Uterus (tissue), 4 donors: Measurements from ENCODE around the gene HDHD3. TPM values are rescaled to one million over a fixed set of nuclear protein-coding genes. Genes with fewer than 3 reads are reported as not detected.
A peak's percentile ranks its signal among the peaks of the same experiment; 100 is the strongest.
"Not testable (repeated sequence)": the region's sequence is repeated elsewhere in the genome, so short reads cannot be mapped to it uniquely, and the experiment has no call there.

ENCODE experiments used
- DNase-seq, 2 donors: peaks; one replicate each; pipeline ENCODE4 v3.0.0-alpha.2; 2019 to 2020
- H3K27ac ChIP-seq, 2 donors: fragments of 200-600 bp; sonication (generic); 1 replicate in 1 of 2; 2 replicates in 1 of 2; pipeline ENCODE4 v1.5.1; 2016 to 2018
- H3K27me3 ChIP-seq, 2 donors: fragments of 200-600 bp; sonication (generic); one replicate each; pipeline ENCODE4 v1.5.1; 2018 to 2019; ENCODE audit warnings: control low read depth in 1 of 2
- H3K36me3 ChIP-seq, 2 donors: fragments of 200-600 bp; sonication (generic); one replicate each; pipeline ENCODE4 v1.5.1; 2019; ENCODE audit warnings: control low read depth in 1 of 2
- H3K4me1 ChIP-seq, 2 donors: fragments of 200-600 bp; sonication (generic); one replicate each; pipeline ENCODE4 v1.5.1; 2018 to 2019; ENCODE audit warnings: control low read depth in 1 of 2
- H3K4me3 ChIP-seq, 2 donors: fragments of 200-600 bp; sonication (generic); 1 replicate in 1 of 2; 2 replicates in 1 of 2; pipeline ENCODE4 v1.5.1; 2018 to 2019; ENCODE audit warnings: mild to moderate bottlenecking in 1 of 2
- H3K9me3 ChIP-seq, 2 donors: fragments of 200-600 bp; sonication (generic); one replicate each; pipeline ENCODE4 v1.5.1; 2019; ENCODE audit warnings: control low read depth in 1 of 2
- CTCF ChIP-seq, 4 experiments: fragments of 200-600 bp in 2 of 4; fragments of 450-650 bp in 2 of 4; sonication (generic) in 2 of 4; IDR thresholded peaks; one replicate each; pipeline ENCODE4 v1.5.1; 2016 to 2019; ENCODE audit warnings: antibody characterized with exemption in 4 of 4, mild to moderate bottlenecking in 2 of 4, moderate library complexity in 1 of 4
- POLR2A ChIP-seq, 2 donors: fragments of 450-650 bp; IDR thresholded peaks; one replicate each; pipeline ENCODE4 v1.6.1; 2016; ENCODE audit warnings: antibody characterized with exemption in 2 of 2, mild to moderate bottlenecking in 1 of 2, moderate library complexity in 1 of 2
- intact Hi-C: fragments of 100-400 bp; cut with DNase I; formaldehyde crosslinking; loops from one replicate; pipeline ENCODE4 v1.15.1; 2023; ENCODE audit warnings: low total_unique reads
- total RNA-seq, 4 donors: library from RNA; depleted of rRNA in 3 of 4; stranded (reverse); fragments of >200 nt in 3 of 4; gene quantifications; one replicate each; pipeline versions ENCODE4 v1.1.0 to v1.2.4, GENCODE V29; 2014 to 2023
- donor health status: DM: yes; HTN: yes; CAD: no.

Gene HDHD3
- total RNA-seq, 4 donors from 2014 or later = 10.5 to 36.8 (median 20.4) TPM

GRCh38 chr9:113406873-113407511 is 30.2 kb upstream of the HDHD3 start:
- peak overlapping the region in 1 of 2 donors; percentile 40 for H3K27ac ChIP-seq
- H3K27me3 ChIP-seq, H3K36me3 ChIP-seq, H3K4me3 ChIP-seq, H3K4me1 ChIP-seq, H3K9me3 ChIP-seq: not testable (repeated sequence)
- intact Hi-C loops = loop anchor here (10.0 kb wide), 1 partner anchor 132 kb away; the partner anchor contains the start of genes CDC26 and PRPF4
- peak; percentile 53 to 56 for DNase-seq
- peak; percentile 46 to 69 (median 62) for TF ChIP-seq CTCF (IDR thresholded peaks at IDR 0.05)

GRCh38 chr9:113406353-113406752 is 29.6 kb upstream of the HDHD3 start:
- not testable (repeated sequence) for DNase-seq, H3K4me3 ChIP-seq, H3K4me1 ChIP-seq, H3K9me3 ChIP-seq, H3K27me3 ChIP-seq, H3K36me3 ChIP-seq
- peak overlapping the region in 1 of 2 donors; percentile 40 for H3K27ac ChIP-seq
- intact Hi-C loops = loop anchor here (10.0 kb wide), 1 partner anchor 132 kb away; the partner anchor contains the start of genes CDC26 and PRPF4

- Histone ChIP-seq H3K36me3 (no peaks in the 10 kb centered on the region), H3K9me3 (no peaks in the 10 kb centered on the region), H3K4me3 (no peak overlapping the region), H3K27ac (no peak overlapping the region), H3K27me3 (no peaks in the 10 kb centered on the region), H3K4me1 (peaks cover 5 to 6% of the 10 kb centered on the region in 2 donors)
- TF ChIP-seq POLR2A (IDR thresholded peaks at IDR 0.05) (no peak), CTCF (IDR thresholded peaks at IDR 0.05) (no peak)
- no peak for DNase-seq
- intact Hi-C loops = loop anchor here (10.0 kb wide), 1 partner anchor 129 kb away; the partner anchor contains the start of genes CDC26 and PRPF4
Measured at GRCh38 chr9:113403646-113404045, 26.9 kb upstream of the HDHD3 start.

- H3K27me3 ChIP-seq = no peaks in the 10 kb centered on the region
- H3K36me3 ChIP-seq = no peaks in the 10 kb centered on the region
- H3K9me3 ChIP-seq = no peaks in the 10 kb centered on the region
- DNase-seq = peak; percentile 99 to 100
- peak within 1 kb of the TSS; percentile 85 to 88 for H3K4me3 ChIP-seq
- TF ChIP-seq POLR2A (IDR thresholded peaks at IDR 0.05) (peak in 1 of 2 donors; percentile 60), CTCF (IDR thresholded peaks at IDR 0.05) (peak; percentile 96 to 98 (median 96))
- peak within 1 kb of the TSS; percentile 76 for H3K27ac ChIP-seq
- intact Hi-C loops = loop anchor here (10.0 kb wide), 1 partner anchor 126 kb away; the partner anchor contains the start of genes CDC26 and PRPF4
- peaks cover 5 to 6% of the 10 kb centered on the region in 2 donors for H3K4me1 ChIP-seq
Measured at GRCh38 chr9:113401027-113401792, 24.4 kb upstream of the HDHD3 start, which contains the start of gene ALAD. Gene ALAD (minus strand): TSS chr9:113401284. CDS start chr9:113393559, 7,725 bp downstream.

- intact Hi-C loops = loop anchor here (10.0 kb wide), 2 partner anchors 65 to 125 kb away; partner anchors contain the start of genes CDC26 and PRPF4
- Histone ChIP-seq H3K9me3 (no peaks in the 10 kb centered on the region), H3K4me1 (peaks cover 5 to 6% of the 10 kb centered on the region in 2 donors), H3K36me3 (no peaks in the 10 kb centered on the region), H3K27ac (no peak overlapping the region), H3K27me3 (no peaks in the 10 kb centered on the region), H3K4me3 (no peak overlapping the region)
- no peak for DNase-seq
- no peak for TF ChIP-seq POLR2A (IDR thresholded peaks at IDR 0.05)
- no peak for TF ChIP-seq CTCF (IDR thresholded peaks at IDR 0.05)
Measured at GRCh38 chr9:113399646-113400200, 22.9 kb upstream of the HDHD3 start.
